ENCODE measurements around the gene DAPK3.
"Not testable (repeated sequence)": the region's sequence is repeated elsewhere in the genome, so short reads cannot be mapped to it uniquely, and the experiment has no call there.

DAPK3 gene

GRCh38 chr19:3952755-3953276 lies 18.1 kb downstream of the DAPK3 start:
- DNase-seq = not testable (repeated sequence)

DNA sequence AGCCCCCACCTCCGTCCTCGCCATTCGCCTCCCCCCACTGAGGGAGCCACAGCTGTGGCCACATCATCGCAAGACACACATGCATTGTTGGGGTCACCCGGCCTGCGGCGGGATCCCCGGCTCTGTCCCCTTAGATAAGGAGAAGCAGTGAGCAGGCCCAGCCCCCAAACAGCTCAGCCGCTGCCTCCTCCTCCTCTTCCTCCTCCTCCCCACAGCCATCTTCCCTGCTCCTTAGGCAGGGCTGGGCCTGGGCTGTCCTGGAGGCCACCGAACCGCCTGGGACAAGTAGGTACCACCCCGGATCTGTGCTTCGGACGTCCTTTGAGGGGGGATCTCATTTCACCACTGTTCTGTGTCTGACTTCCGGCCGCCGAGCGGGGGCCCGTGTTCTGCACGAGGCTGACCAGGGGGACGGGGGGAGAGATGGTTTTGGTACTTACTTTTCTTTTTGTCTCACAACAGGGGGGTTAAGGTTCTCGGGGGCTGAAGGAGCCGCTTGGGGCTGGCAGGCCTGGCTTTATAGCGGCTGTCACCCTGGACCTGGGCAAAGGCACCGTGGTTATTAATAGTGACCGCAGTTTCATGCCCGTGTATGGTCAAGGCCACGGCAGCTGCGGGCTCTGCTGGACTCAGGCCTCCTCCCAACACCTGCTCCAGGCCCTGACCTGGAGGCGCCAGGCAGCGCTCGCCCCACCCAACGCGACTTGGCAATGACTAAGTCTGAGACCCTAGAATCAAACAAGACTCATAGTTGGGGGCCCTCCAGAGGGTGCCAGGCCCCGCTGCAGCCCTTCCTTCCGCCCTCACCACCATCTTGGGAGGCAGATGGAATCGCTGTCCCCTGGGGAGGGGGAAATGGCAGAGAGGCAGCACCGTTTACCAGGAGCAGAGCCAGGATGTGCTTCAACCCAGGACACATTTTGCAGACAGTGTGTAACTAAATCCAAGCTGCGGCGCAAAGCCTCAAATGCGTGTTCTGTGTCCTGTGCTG lies 19.7 kb downstream of the DAPK3 start:
- DNase-seq = no peak

DNA sequence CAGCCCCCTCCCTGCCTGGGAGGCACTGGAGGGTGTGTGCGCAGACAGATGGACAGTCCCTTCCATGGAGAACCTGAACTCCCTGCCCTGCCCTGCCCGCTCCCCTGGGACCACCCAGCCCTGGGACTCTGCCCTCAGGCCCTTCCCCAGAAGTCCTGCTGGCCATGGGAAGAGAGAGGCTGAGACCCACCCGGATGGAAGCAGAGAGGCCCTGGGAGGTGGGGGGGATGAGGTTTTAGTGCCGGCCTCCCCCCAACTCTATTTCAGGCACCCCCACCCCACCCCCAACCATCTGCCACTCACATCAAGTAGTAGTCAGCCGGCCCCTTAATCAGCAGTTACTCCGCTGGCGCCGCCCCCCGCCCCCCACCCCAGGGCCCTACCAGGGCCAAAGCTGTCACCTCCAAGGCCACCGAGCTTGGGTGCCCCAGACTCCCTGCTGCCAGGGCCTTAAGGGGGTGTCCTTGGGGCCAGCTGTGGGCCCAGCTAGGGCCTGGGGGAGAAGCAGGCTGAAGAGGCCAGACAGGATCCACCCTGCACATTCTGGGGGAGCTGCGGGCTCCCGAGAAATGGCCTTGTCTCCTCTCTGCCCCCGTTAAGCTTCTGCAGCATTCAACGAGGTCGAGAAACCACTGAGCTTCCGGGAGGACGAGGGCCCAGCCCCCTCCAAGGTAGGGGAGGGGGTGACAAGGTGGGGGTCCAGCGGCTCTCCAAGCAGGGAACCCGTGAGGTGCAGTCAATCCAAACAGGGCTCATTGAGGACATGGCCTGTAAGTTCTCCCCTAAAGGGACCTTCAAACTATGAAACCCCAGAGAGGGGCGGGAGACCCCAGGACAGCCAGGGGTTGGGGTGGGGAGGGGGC lies 20.7 kb downstream of the DAPK3 start:
- DNase-seq = no peak

GRCh38 chr19:3949294-3949693 lies 21.6 kb downstream of the DAPK3 start:
- no peak for DNase-seq

GRCh38 chr19:3947316-3947933 lies 23.5 kb downstream of the DAPK3 start:
- not testable (repeated sequence) for DNase-seq

DNA sequence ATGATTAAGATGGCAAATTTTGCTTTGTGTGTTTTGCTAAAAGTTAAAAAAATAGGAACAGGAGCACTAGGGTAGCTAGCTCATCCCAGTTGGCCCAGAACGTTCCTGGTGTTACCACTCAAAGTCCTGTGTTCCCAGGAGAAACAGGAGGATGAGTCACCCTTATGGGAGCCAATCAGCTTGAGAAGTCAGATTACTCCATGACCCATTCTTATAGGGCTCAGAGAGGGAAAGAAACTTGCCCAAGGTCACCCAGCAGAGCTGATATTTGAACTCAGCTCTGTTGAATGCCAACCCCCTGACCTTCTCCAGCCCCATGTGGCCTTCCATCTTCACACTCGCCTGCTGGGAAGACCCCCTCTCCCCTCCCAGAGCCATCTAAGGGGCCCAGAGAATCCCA lies 25.1 kb downstream of the DAPK3 start:
- no peak for DNase-seq

GRCh38 chr19:3944018-3944721 lies 26.7 kb downstream of the DAPK3 start:
- no peak for DNase-seq

DNA sequence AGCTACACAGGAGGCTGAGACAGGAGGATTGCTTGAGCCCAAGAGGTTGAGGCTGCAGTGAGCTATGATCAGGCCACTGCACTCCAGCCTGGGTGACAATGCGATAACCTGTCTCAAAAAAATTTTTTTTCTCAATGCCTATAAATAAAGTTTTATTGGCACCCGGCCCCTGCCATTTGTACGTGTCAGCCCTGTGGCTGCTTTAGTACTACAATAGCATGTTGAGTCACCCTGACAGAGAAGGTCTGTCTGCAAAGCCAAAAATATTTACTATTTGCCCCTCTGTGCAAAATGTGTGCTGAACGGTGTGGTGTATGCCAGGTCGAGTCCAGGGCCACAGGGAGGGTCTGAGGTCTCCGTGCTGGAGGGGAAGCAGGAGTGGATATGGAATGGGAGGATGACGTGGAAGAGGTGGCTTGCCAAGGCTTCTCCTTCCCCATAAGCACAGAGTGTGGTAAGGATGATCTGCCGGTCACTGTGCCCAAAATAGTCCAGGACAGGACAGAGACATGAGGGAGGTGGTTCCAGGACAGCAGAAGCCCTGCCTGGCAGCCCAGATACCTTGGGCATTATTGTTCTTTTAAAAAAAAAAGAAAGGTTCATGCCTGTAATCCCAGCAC lies 28.0 kb downstream of the DAPK3 start:
- DNase-seq = no peak

DNA sequence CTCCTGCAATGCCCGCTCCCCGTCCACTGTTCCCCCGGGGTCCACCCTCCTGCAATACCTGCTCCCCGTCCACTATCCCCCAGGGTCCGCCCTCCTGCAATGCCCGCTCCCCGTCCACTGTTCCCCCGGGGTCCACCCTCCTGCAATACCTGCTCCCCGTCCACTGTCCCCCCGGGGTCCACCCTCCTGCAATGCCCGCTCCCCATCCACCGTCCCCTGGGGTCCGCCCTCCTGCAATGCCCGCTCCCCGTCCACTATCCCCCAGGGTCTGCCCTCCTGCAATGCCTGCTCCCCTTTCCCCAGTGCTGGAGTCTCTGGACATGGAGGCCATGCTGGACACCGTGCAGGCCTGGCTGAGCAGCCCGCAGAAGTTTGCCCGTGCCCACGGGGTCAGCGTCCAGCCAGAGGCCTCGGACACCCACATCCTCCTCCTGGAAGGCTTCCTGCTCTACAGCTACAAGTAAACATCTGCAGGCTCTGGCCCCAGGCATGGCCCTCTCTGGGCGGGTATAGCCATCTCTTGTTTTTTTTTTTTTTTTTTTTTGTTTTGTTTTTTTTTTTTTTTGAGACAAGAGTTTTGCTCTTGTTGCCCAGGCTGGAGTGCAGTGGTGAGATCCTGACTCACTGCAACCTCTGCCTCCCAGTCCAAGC lies 32.5 kb downstream of the DAPK3 start:
- not testable (repeated sequence) for DNase-seq

DNA sequence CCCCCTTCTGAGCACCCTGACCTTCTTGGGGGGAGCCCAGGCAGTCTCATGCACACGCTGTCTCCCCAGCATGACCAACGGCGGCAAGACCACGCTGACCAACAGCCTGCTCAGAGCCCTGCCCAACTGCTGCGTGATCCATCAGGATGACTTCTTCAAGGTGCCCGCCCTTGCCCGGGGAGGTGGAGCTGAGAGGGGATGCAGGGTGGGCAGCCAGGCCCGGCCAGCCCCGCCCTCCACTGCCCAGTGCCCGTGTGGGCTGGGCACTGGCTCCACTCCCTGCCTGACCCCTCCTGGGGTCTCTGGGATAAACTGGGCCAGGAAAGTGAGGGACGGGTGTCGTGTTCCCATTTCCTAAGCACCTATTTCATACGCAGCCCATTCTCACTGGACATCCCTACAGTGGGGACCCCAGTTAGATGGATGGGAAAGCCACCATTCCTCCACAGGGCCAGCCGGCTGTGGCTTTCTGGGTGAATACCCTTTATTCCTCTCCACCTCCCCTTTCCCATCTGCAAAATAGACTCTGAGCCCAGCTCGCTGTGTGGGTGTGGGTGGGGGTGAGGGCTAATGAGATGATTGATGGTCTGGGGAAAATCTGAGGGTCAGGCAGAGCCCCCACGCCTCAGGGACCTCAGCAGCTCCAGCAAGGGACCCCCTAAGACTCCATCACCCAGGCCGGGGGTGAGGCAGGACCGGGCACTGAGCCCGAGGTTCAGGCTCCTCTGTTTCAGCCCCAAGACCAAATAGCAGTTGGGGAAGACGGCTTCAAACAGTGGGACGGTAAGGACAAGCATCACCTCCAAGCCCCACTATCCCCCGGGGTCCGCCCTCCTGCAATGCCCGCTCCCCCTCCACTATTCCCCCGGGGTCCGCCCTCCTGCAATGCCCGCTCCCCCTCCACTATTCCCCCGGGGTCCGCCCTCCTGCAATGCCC lies 34.1 kb downstream of the DAPK3 start:
- no peak for DNase-seq

GRCh38 chr19:3932931-3933810 lies 37.7 kb downstream of the DAPK3 start, which contains the start of gene NMRK2:
NMRK2 (plus strand) TSS chr19:3933069; CDS start chr19:3933672, 603 bp downstream.
- no peak for DNase-seq

- DNase-seq = no peak
Measured at GRCh38 chr19:3931041-3931440, 39.9 kb downstream of the DAPK3 start.

- DNase-seq = no peak
Measured at GRCh38 chr19:3923912-3924311, 47.0 kb downstream of the DAPK3 start.

GRCh38 chr19:3923096-3923758 lies 47.7 kb downstream of the DAPK3 start:
- no peak for DNase-seq

DNA sequence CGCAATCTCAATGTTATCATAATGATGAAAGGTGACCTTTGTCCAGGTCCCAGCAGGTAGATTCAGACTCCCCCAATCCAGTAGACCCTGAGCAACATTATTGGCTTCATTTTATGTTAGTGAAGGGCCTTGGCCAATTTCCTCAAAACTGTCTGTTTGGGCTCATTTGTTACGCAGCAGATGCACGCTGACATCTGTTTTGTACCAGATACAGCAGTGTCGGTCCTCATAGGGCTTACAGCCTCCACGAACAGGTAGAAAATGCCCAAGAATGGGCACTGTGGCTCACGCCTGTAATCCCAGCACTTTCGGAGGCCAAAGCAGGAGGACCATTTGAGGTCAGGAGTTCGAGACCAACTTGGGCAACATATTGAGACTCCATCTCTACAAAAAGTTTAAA lies 51.1 kb downstream of the DAPK3 start:
- DNase-seq = no peak

GRCh38 chr19:3916033-3916432 lies 54.9 kb downstream of the DAPK3 start:
- DNase-seq = no peak

- DNase-seq = no peak
Measured at GRCh38 chr19:3914199-3914598, 56.7 kb downstream of the DAPK3 start.

DNA sequence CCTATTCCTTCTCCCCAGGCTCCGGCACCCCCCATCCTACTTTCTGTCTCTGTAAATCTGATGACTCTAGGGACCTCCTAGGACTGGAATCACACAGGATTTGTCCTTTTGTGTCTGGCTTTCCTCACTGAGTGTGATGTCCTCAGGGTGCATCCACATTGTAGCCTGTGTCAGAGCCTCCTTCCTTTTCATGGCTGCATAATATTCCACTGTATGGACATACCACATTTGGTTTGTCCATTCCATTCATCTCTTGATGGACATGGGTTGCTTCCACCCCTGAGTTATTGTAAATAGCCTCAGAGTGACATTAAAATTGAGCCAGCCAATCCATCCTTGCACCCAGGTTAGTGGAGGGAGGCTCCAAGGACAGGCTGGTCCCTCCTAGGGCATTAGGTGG lies 60.8 kb downstream of the DAPK3 start:
- no peak for DNase-seq
